A549 (cell line): ENCODE data around the gene TBC1D23.

ENCODE experiments used
- CEBPB ChIP-seq, 2 experiments: fragments of >200 bp in 1 of 2; sonication (Bioruptor Twin) in 1 of 2; formaldehyde crosslinking in 1 of 2; IDR thresholded peaks; 2 replicates each; pipeline ENCODE4 v1.6.1; 2012 to 2016
- CHD4 ChIP-seq: fragments of 200-600 bp; sonication (generic); IDR thresholded peaks from 2 replicates; pipeline ENCODE4 v1.6.1; 2016; ENCODE audit warnings: antibody characterized with exemption, mild to moderate bottlenecking, borderline replicate concordance
- CTCF ChIP-seq: fragments of >200 bp; sonication (Bioruptor Twin); formaldehyde crosslinking; IDR thresholded peaks from 3 replicates; pipeline ENCODE4 v1.5.1; 2016
- TF ChIP-seq, protein P1 (sequence below): IDR thresholded peaks from 2 replicates; pipeline ENCODE4 v1.6.1; 2012

GRCh38 chr3:100289339-100289738, 28.5 kb downstream of the TBC1D23 start:
- TF ChIP-seq CTCF, result no peak
- TF ChIP-seq CHD4, result no peak
- TF ChIP-seq, protein P1, sequence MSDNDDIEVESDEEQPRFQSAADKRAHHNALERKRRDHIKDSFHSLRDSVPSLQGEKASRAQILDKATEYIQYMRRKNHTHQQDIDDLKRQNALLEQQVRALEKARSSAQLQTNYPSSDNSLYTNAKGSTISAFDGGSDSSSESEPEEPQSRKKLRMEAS, result no peak
- TF ChIP-seq CEBPB (IDR thresholded peaks at IDR 0.05), result no peak
